GM23338 (cell line): ENCODE measurements around the gene RECQL5.

Experiments
- CTCF ChIP-seq, 2 experiments: fragments of 200-600 bp in 1 of 2; sonication (generic) in 1 of 2; conservative IDR thresholded peaks; 2 replicates each; pipeline versions ENCODE4 v1.5.1 to v1.6.1; 2016 to 2017; ENCODE audit warnings: antibody characterized with exemption in 2 of 2, low read depth in 2 of 2, mild to moderate bottlenecking in 2 of 2, moderate library complexity in 1 of 2
- EZH2phosphoT487 ChIP-seq: fragments of 200-600 bp; sonication (generic); IDR thresholded peaks from one replicate; pipeline ENCODE4 v1.8.1; 2018; ENCODE audit warnings: antibody characterized with exemption; ENCODE audit not compliant: unreplicated experiment
- JUNB ChIP-seq: IDR thresholded peaks from one replicate; pipeline ENCODE4 v1.6.1; 2016; ENCODE audit warnings: antibody characterized with exemption; ENCODE audit not compliant: unreplicated experiment
- POLR2AphosphoS5 ChIP-seq: IDR thresholded peaks from 2 replicates; pipeline ENCODE4 v1.6.1; 2016; ENCODE audit warnings: antibody characterized with exemption, low read depth

- TF ChIP-seq EZH2phosphoT487 (no peak), POLR2AphosphoS5 (no peak), CTCF (conservative IDR thresholded peaks at IDR 0.05; ENCODE audit: low read depth in 2 of 2) (no peak), JUNB (no peak)
These were observed 14.3 kb upstream of the RECQL5 start for GRCh38 chr17:75681289-75681688.
